Keratinocyte (primary cell): ENCODE results near the gene APC. TPM values are rescaled to one million over a fixed set of nuclear protein-coding genes. Genes with fewer than 3 reads are reported as not detected.

ENCODE experiments used
- DNase-seq: peaks from one replicate; pipeline ENCODE4 v3.0.0-alpha.2; 2011; ENCODE audit warnings: low read depth, missing footprints, low spot score
- FAIRE-seq: peaks from 2 replicates; lab custom pipeline; 2011; peaks lifted over from hg19 to GRCh38; lab: Jason Lieb, UNC
- H2AFZ ChIP-seq: 2 replicates; pipeline ENCODE4 v1.6.0; 2012; ENCODE audit warnings: low read length, control low read depth, inconsistent platforms; ENCODE audit not compliant: control insufficient read depth
- H3K27ac ChIP-seq: 2 replicates; pipeline ENCODE4 v1.5.1; 2011; ENCODE audit warnings: low read length; ENCODE audit not compliant: control insufficient read depth, insufficient read depth
- H3K27me3 ChIP-seq: 3 replicates; pipeline ENCODE4 v1.6.0; 2011; ENCODE audit warnings: low read length; ENCODE audit not compliant: control insufficient read depth, insufficient read depth; ENCODE audit errors: extremely low read depth
- H3K36me3 ChIP-seq, 2 experiments: 2 replicates in 1 of 2; 3 replicates in 1 of 2; pipeline ENCODE4 v1.5.1; 2011; ENCODE audit warnings: low read length in 2 of 2, mild to moderate bottlenecking in 1 of 2; ENCODE audit not compliant: control insufficient read depth in 2 of 2, insufficient read depth in 2 of 2; ENCODE audit errors: extremely low read depth in 1 of 2
- H3K4me1 ChIP-seq: 3 replicates; pipeline ENCODE4 v1.5.1; 2011; ENCODE audit warnings: low read length; ENCODE audit not compliant: control insufficient read depth, insufficient read depth; ENCODE audit errors: extremely low read depth
- H3K4me2 ChIP-seq: 3 replicates; pipeline ENCODE4 v1.6.0; 2011; ENCODE audit warnings: low read depth, low read length; ENCODE audit not compliant: control insufficient read depth, insufficient read depth; ENCODE audit errors: extremely low read depth
- H3K4me3 ChIP-seq, 3 experiments: fragments of 200-600 bp in 1 of 3; sonication (generic) in 1 of 3; 2 replicates in 2 of 3; 3 replicates in 1 of 3; pipeline ENCODE4 v1.5.1; 2011 to 2016; ENCODE audit warnings: low read length in 3 of 3, mild to moderate bottlenecking in 3 of 3, control low read depth in 2 of 3, inconsistent platforms in 1 of 3, low read depth in 1 of 3, mixed read lengths in 1 of 3, mixed run types in 1 of 3, moderate library complexity in 1 of 3; ENCODE audit not compliant: control insufficient read depth in 2 of 3, insufficient read depth in 2 of 3; ENCODE audit errors: extremely low read depth in 1 of 3
- H3K79me2 ChIP-seq: 2 replicates; pipeline ENCODE4 v1.6.0; 2012; ENCODE audit warnings: low read length; ENCODE audit not compliant: control insufficient read depth, insufficient read depth
- H3K9ac ChIP-seq: 3 replicates; pipeline ENCODE4 v1.6.0; 2011; ENCODE audit warnings: low read length; ENCODE audit not compliant: control insufficient read depth, insufficient read depth; ENCODE audit errors: extremely low read depth
- H3K9me1 ChIP-seq: 3 replicates; pipeline ENCODE4 v1.6.0; 2011; ENCODE audit warnings: low read length; ENCODE audit not compliant: control insufficient read depth, insufficient read depth; ENCODE audit errors: extremely low read depth
- H3K9me3 ChIP-seq: 2 replicates; pipeline ENCODE4 v1.5.1; 2012; ENCODE audit warnings: low read depth, low read length; ENCODE audit not compliant: control insufficient read depth
- H4K20me1 ChIP-seq: 3 replicates; pipeline ENCODE4 v1.6.0; 2011; ENCODE audit warnings: low read length; ENCODE audit not compliant: control insufficient read depth, insufficient read depth; ENCODE audit errors: extremely low read depth
- CTCF ChIP-seq, 3 experiments: IDR thresholded peaks in 1 of 3; conservative IDR thresholded peaks in 1 of 3; optimal IDR thresholded peaks in 1 of 3; 2 replicates in 2 of 3; 3 replicates in 1 of 3; pipeline versions ENCODE3 to v1.5.1; 2011; ENCODE audit warnings: low read length in 3 of 3, mild to moderate bottlenecking in 3 of 3, moderate library complexity in 2 of 3, control low read depth in 1 of 3, inconsistent platforms in 1 of 3; ENCODE audit not compliant: insufficient read depth in 2 of 3; ENCODE audit errors: extremely low read depth in 1 of 3
- EZH2 ChIP-seq: IDR thresholded peaks from one replicate; pipeline ENCODE4 v1.6.1; 2012; ENCODE audit warnings: inconsistent platforms, mild to moderate bottlenecking, low read length, moderate library complexity
- dilution Hi-C: fragments of 300-500 bp; cut with MboI; formaldehyde crosslinking; loops from one replicate; pipeline ENCODE4 v1.7.0; 2020; ENCODE audit warnings: low sequenced_read_pairs; ENCODE audit not compliant: extremely low pct_ligation_motif_present
- polyA plus RNA-seq, 5 experiments: library from polyadenylated mRNA; depleted of rRNA in 3 of 5; stranded (reverse) in 3 of 5; stranded (forward) in 1 of 5; unstranded in 1 of 5; fragments of >200 nt; gene quantifications; 1 replicate in 1 of 5; 2 replicates in 3 of 5; 3 replicates in 1 of 5; pipeline versions ENCODE4 v1.2.1 to v1.2.3, GENCODE V29; 2011 to 2012; ENCODE audit warnings: missing spikeins in 2 of 5, low read depth in 1 of 5, low replicate concordance in 1 of 5

APC gene
- polyA plus RNA-seq, 1 donor (not counting 4 experiments of a cell fraction or from before 2014, with no cell fraction given), result 16.5 TPM

- peak overlapping the region; percentile 76 for H3K4me2 ChIP-seq
These were observed 140.4 kb downstream of the APC start for GRCh38 chr5:112878101-112878500.

DNA sequence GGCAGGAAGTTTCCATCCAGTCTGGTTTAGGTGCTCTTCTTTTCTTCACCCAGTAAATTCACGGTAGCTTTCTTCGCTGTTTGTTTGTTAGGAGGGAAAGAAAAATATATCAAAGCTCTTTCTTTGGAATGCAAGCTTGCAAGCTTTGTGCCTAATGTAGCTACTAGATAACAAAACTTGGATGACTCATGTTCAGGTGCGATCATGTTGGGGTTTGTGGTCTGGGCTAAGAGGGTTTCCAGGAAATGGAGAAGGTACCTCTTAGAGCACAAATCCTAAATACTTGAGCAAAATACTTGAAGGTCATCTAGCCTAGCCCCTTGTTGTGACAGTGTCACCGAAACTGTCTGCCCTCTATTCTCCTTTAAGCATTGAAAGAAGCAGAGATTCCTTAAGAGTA lies 141.1 kb downstream of the APC start:
- H3K4me1 ChIP-seq, result peaks cover 21% of the 10 kb centered on the region
- peak overlapping the region; percentile 33 for H3K9ac ChIP-seq
- H4K20me1 ChIP-seq, result peaks cover 2% of the 10 kb centered on the region
- H2AFZ ChIP-seq, result no peak overlapping the region
- peak; percentile 38 for DNase-seq
- H3K4me2 ChIP-seq, result peak overlapping the region; percentile 76
- H3K27ac ChIP-seq, result peak overlapping the region; percentile 77
- peaks cover 8% of the 10 kb centered on the region in 2 experiments for H3K36me3 ChIP-seq
- H3K4me3 ChIP-seq, result peak overlapping the region in 2 of 3 experiments; percentile 34 to 44
- H3K9me1 ChIP-seq, result no peaks in the 10 kb centered on the region
- dilution Hi-C loops, result no loop called here
- no peak for TF ChIP-seq EZH2
- no peak for TF ChIP-seq CTCF (optimal IDR thresholded peaks at IDR 0.05 in 1 of 3, IDR thresholded peaks at IDR 0.05 in 1 of 3, conservative IDR thresholded peaks at IDR 0.05 in 1 of 3; ENCODE audit: extremely low read depth in 1 of 3, insufficient read depth in 2 of 3, low read length in 3 of 3)
- no peaks in the 10 kb centered on the region for H3K27me3 ChIP-seq
- no peaks in the 10 kb centered on the region for H3K9me3 ChIP-seq
- FAIRE-seq, result peak; percentile 94
- H3K79me2 ChIP-seq, result peaks cover 4% of the 10 kb centered on the region

More at GRCh38 chr5:112878101-112878500, 140.4 kb downstream of the APC start:
- Histone ChIP-seq H3K27ac (peak overlapping the region; percentile 77), H3K79me2 (peaks cover 3% of the 10 kb centered on the region), H3K4me3 (no peak overlapping the region), H4K20me1 (peaks cover 2% of the 10 kb centered on the region), H3K9ac (no peak overlapping the region), H3K9me3 (no peaks in the 10 kb centered on the region), H3K36me3 (peaks cover 7 to 8% of the 10 kb centered on the region in 2 experiments), H3K9me1 (no peaks in the 10 kb centered on the region), H3K4me1 (peaks cover 21% of the 10 kb centered on the region), H3K27me3 (no peaks in the 10 kb centered on the region), H2AFZ (no peak overlapping the region)
- DNase-seq (peak; percentile 25), FAIRE-seq (no peak)
- no peak for TF ChIP-seq CTCF (optimal IDR thresholded peaks at IDR 0.05 in 1 of 3, IDR thresholded peaks at IDR 0.05 in 1 of 3, conservative IDR thresholded peaks at IDR 0.05 in 1 of 3; ENCODE audit: extremely low read depth in 1 of 3, insufficient read depth in 2 of 3, low read length in 3 of 3)
- no peak for TF ChIP-seq EZH2
- dilution Hi-C loops, result no loop called here
